ENCODE measurements around the gene ITPKB.

The ITPKB gene

DNA sequence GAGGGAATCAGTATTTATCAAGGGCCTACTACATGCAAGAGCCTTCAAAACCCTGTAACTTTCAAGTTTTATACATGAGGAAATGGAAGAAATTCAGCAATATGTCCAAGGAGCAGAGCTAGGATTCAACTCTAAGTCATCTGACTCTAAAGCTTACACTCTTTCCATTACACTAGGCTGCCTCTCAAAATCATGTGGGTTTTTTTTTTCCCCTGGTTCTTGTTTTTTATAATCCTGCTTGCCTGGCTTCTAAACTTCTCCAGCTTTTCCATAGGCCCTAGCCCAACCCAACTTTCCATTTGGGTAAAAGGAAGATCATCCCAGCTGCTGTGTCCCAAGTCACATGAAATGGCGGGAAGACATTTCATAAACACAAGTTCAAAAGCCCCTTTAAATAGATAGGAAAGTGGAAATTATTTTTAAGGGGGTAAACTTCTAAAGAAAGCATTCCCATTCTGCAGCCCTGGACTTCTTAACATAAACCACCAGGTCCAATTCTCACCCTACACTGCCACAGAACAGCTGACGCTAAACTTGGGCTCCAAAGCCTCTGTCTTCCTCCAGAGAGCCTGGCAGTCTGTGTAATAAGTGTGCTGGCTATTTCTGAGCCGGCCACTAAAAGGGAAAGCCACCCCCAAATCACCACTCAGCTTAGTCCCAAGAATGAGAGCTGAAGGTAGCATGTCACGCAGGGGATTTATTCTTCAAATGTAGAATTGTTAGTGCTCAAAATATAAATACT, 46.9 kb downstream of the ITPKB start:
- Histone ChIP-seq H3K27ac (peak overlapping the region; percentile 1 to 53), H3K4me3 (no peak overlapping the region)
- TF ChIP-seq CTCF (IDR thresholded peaks at IDR 0.05) = no peak
- DNase-seq (ENCODE audit: low spot score) = no peak

DNA sequence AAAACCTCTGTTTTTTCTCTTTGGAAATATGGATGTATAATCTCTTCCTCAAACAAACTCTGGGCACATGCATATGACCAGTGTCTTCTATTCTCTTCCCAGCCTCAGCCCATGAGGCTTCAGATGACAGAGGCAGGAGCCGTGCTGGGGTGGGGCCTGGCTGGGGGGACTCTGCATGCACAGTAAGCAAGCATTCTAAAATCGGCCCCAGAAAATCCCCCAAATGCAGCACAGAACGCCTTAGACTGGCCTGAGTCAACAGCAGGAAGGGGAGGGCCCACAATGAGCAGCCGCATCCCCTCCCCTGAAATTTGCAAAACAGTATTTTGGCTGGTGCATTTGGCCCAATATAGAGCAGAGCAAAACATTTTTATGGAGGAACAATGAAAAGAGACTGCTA, 47.8 kb downstream of the ITPKB start:
- no peak for TF ChIP-seq CTCF (IDR thresholded peaks at IDR 0.05)
- DNase-seq (ENCODE audit: low spot score) = no peak
- peak overlapping the region; percentile 33 to 53 for H3K27ac ChIP-seq
- no peak overlapping the region for H3K4me3 ChIP-seq

DNA sequence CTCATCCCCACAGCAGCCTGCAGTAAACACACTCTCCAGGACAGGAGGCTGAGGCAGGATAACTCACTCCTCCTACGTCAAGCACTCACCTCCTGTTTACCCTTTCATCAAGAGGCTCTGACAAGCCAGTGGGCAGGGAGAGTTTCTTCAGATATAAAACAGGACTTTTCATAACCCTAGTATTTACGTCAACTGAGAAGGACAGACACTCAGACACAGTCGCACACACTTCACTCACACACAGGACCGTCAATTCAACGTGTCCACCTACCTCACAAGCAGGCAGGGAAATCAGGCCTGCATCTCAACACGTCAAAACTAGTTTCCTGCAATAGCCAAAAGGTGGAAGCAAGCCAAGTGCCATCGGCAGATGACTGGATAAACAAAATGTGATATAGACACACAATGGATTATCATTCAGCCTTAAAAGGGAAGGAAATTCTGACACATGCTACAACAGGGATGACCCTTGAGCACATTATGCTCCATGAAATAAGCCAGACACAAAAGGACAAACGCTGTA, 48.6 kb downstream of the ITPKB start:
- Histone ChIP-seq H3K4me3 (no peak overlapping the region), H3K27ac (peak overlapping the region; percentile 46 to 53)
- no peak for TF ChIP-seq CTCF (IDR thresholded peaks at IDR 0.05)
- no peak for DNase-seq (ENCODE audit: low spot score)

GRCh38 chr1:226688808-226689207, 50.3 kb downstream of the ITPKB start:
- Histone ChIP-seq H3K27ac (peak overlapping the region; percentile 51 to 73), H3K4me3 (no peak overlapping the region)
- no peak for TF ChIP-seq CTCF (IDR thresholded peaks at IDR 0.05)
- DNase-seq (ENCODE audit: low spot score) = no peak

- no peak for TF ChIP-seq CTCF (IDR thresholded peaks at IDR 0.05)
- DNase-seq (ENCODE audit: low spot score) = no peak
- no peak overlapping the region for H3K4me3 ChIP-seq
- H3K27ac ChIP-seq = peak overlapping the region; percentile 51 to 73
Observed at GRCh38 chr1:226688056-226688748, 50.9 kb downstream of the ITPKB start.

DNA sequence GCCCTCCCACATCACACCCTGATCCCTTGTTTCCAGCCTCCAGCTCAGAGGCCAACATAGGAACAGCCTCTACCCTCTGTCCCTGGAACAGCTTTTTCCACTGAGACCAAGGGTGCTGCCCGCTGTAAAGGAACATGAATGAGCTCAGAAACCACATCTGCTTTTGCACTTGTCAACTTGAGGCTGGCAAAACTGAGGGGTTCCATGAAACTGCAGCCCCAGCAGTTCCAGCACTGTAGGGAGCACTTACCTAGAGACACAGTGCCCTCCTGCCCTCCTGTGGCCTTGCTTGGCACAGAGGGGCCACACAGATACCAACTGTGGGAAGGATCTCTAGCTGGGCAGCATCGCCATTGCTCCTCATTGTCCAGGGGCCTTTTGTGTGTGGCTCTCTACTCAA, 51.7 kb downstream of the ITPKB start:
- H3K4me3 ChIP-seq = no peak overlapping the region
- DNase-seq (ENCODE audit: low spot score) = no peak
- H3K27ac ChIP-seq = peak overlapping the region; percentile 59 to 73
- no peak for TF ChIP-seq CTCF (IDR thresholded peaks at IDR 0.05)

Measured in coronary artery (tissue), 2 donors.